OCI-M2 (cell line): ENCODE measurements around the gene CERS4.
"Not testable (repeated sequence)": the region's sequence is repeated elsewhere in the genome, so short reads cannot be mapped to it uniquely, and the experiment has no call there.

Experiments used
- DNase-seq: peaks from one replicate; lab custom pipeline; 2025; ENCODE audit not compliant: unreplicated experiment; lab: John Stamatoyannopoulos, UW

CERS4 gene

GRCh38 chr19:8208922-8209461 lies at the start of gene CERS4:
Gene CERS4 (plus strand): TSS chr19:8209370. CDS start chr19:8251077, 41,707 bp downstream.
- no peak for DNase-seq

GRCh38 chr19:8161135-8161646 lies 48.0 kb upstream of the CERS4 start:
- no peak for DNase-seq

- no peak for DNase-seq
These were observed 45.4 kb upstream of the CERS4 start for GRCh38 chr19:8163759-8164158.

- DNase-seq: no peak
These were observed 41.2 kb upstream of the CERS4 start for GRCh38 chr19:8167985-8168384.

- no peak for DNase-seq
These were observed 40.6 kb upstream of the CERS4 start for GRCh38 chr19:8168537-8168936.

- DNase-seq: no peak
These were observed 34.5 kb upstream of the CERS4 start for GRCh38 chr19:8174706-8175105.

GRCh38 chr19:8180018-8180417 lies 29.2 kb upstream of the CERS4 start:
- DNase-seq: no peak

- DNase-seq: no peak
These were observed 24.9 kb upstream of the CERS4 start for GRCh38 chr19:8184274-8184673.

- DNase-seq: no peak
These were observed 23.7 kb upstream of the CERS4 start for GRCh38 chr19:8185343-8186068.

GRCh38 chr19:8192221-8192820 lies 16.8 kb upstream of the CERS4 start:
- no peak for DNase-seq

GRCh38 chr19:8194528-8195267 lies 14.5 kb upstream of the CERS4 start:
- no peak for DNase-seq

- no peak for DNase-seq
These were observed 12.8 kb upstream of the CERS4 start for GRCh38 chr19:8196271-8196927.

GRCh38 chr19:8203288-8204120 lies 5.7 kb upstream of the CERS4 start:
- DNase-seq: not testable (repeated sequence)

- no peak for DNase-seq
These were observed 4.2 kb upstream of the CERS4 start for GRCh38 chr19:8204961-8205360.

- DNase-seq: no peak
These were observed 2.8 kb upstream of the CERS4 start for GRCh38 chr19:8206147-8207087.

GRCh38 chr19:8207326-8207725 lies 1.8 kb upstream of the CERS4 start:
- DNase-seq: not testable (repeated sequence)

GRCh38 chr19:8208119-8208921 lies 850 bp upstream of the CERS4 start:
- no peak for DNase-seq
